HepG2 (cell line): Measurements from ENCODE around the gene KCNIP4. TPM values are rescaled to one million over a fixed set of nuclear protein-coding genes. Genes with fewer than 3 reads are reported as not detected.

ENCODE experiments used
- ATAC-seq: fragments of 200-7000 bp; cut with Tn5 transposase; 3 replicates; pipeline ENCODE4 v1.9.1; 2020; ENCODE audit warnings: mild to moderate bottlenecking, moderate library complexity
- BruUV-seq: library from RNA; stranded (reverse); fragments of 400-500 nt; replicated peaks from 2 replicates; lab custom pipeline; 2021; lab: Mats Ljungman, UMichigan
- CTCF ChIA-PET: fragments of 300-600 bp; formaldehyde crosslinking; extraction: SDS; loops from one replicate; lab custom pipeline; 2021; ENCODE audit warnings: low total read pairs, inconsistent platforms, low intra/inter-chr PET ratio; lab: Yijun Ruan, JAX
- POLR2A ChIA-PET: fragments of 350-600 bp; sonication (Branson Sonifier 250); formaldehyde crosslinking; loops from one replicate; lab custom pipeline; 2020; ENCODE audit warnings: antibody characterized with exemption, inconsistent platforms; lab: Yijun Ruan, JAX
- DNase-seq: peaks from one replicate; pipeline ENCODE4 v3.0.0-alpha.2; 2015; ENCODE audit warnings: low spot score
- FAIRE-seq: peaks from 3 replicates; lab custom pipeline; 2011; peaks lifted over from hg19 to GRCh38; lab: Jason Lieb, UNC
- H2AFZ ChIP-seq: one replicate; pipeline ENCODE4 v1.6.1; 2011; ENCODE audit warnings: low read length, inconsistent platforms
- H3K27ac ChIP-seq: fragments of 300-600 bp; 3 replicates; pipeline ENCODE4 v1.8.0; 2011; ENCODE audit warnings: mixed run types, mild to moderate bottlenecking, mixed read lengths, low read length, inconsistent platforms; ENCODE audit not compliant: insufficient read depth; ENCODE audit errors: extremely low read length
- H3K27me3 ChIP-seq, 2 experiments: fragments of 200-600 bp in 1 of 2; 2 replicates in 1 of 2; 3 replicates in 1 of 2; pipeline versions ENCODE4 v1.6.0 to v1.8.0; 2011; ENCODE audit warnings: low read length in 2 of 2, mild to moderate bottlenecking in 2 of 2, moderate library complexity in 2 of 2, inconsistent platforms in 1 of 2; ENCODE audit not compliant: insufficient read depth in 2 of 2, control insufficient read depth in 1 of 2
- H3K36me3 ChIP-seq, 2 experiments: fragments of 200-600 bp in 1 of 2; replicated peaks in 1 of 2; 2 replicates in 1 of 2; 3 replicates in 1 of 2; pipeline versions ENCODE4 v1.5.1 to v1.8.0; 2011; ENCODE audit warnings: low read length in 2 of 2, inconsistent platforms in 1 of 2; ENCODE audit not compliant: insufficient read depth in 2 of 2, control insufficient read depth in 1 of 2
- H3K4me1 ChIP-seq: 2 replicates; pipeline ENCODE4 v1.5.1; 2012; ENCODE audit warnings: low read length, inconsistent platforms; ENCODE audit not compliant: insufficient read depth
- H3K4me2 ChIP-seq: 2 replicates; pipeline ENCODE4 v1.6.0; 2011; ENCODE audit warnings: low read depth, low read length, inconsistent platforms
- H3K4me3 ChIP-seq, 3 experiments: fragments of 200-600 bp in 1 of 3; sonication (generic), shearing (Covaris generic) in 1 of 3; replicated peaks in 1 of 3; 2 replicates each; pipeline ENCODE4 v1.5.1; 2011 to 2016; ENCODE audit warnings: low read length in 3 of 3, inconsistent platforms in 2 of 3, low read depth in 2 of 3, mild to moderate bottlenecking in 2 of 3, control low read depth in 1 of 3, mixed read lengths in 1 of 3; ENCODE audit not compliant: insufficient read depth in 1 of 3
- H3K79me2 ChIP-seq: one replicate; pipeline ENCODE4 v1.6.1; 2011; ENCODE audit warnings: low read length, inconsistent platforms; ENCODE audit not compliant: insufficient read depth
- H3K9ac ChIP-seq: 2 replicates; pipeline ENCODE4 v1.6.0; 2011; ENCODE audit warnings: mild to moderate bottlenecking, low read depth, low read length, inconsistent platforms; ENCODE audit not compliant: insufficient read depth
- H3K9me3 ChIP-seq: 2 replicates; pipeline ENCODE4 v1.5.1; 2012; ENCODE audit warnings: mild to moderate bottlenecking, low read length
- H4K20me1 ChIP-seq: 2 replicates; pipeline ENCODE4 v1.6.0; 2011; ENCODE audit warnings: inconsistent platforms, mild to moderate bottlenecking, low read length, moderate library complexity; ENCODE audit not compliant: insufficient read depth
- ARID3A ChIP-seq: IDR thresholded peaks from 2 replicates; pipeline ENCODE4 v1.6.1; 2012; ENCODE audit warnings: low read depth, low read length, improper control_type of control experiment
- CTCF ChIP-seq: sonication (generic); formaldehyde crosslinking; IDR thresholded peaks from 2 replicates; pipeline ENCODE4 v1.5.0; 2020; ENCODE audit warnings: mild to moderate bottlenecking, missing genetic modification reagents, moderate library complexity
- ELK4 ChIP-seq: sonication (generic); formaldehyde crosslinking; IDR thresholded peaks from 2 replicates; pipeline ENCODE4 v1.9.0; 2021; ENCODE audit warnings: missing genetic modification reagents, borderline replicate concordance
- ETV5 ChIP-seq: IDR thresholded peaks from 2 replicates; pipeline ENCODE4 v1.6.1; 2018; ENCODE audit warnings: missing biosample characterization, missing genetic modification reagents, inconsistent platforms, borderline replicate concordance
- HNF4A ChIP-seq: sonication (generic); formaldehyde crosslinking; IDR thresholded peaks from 2 replicates; pipeline ENCODE4 v1.4.0; 2020; ENCODE audit warnings: missing genetic modification reagents
- MIXL1 ChIP-seq: IDR thresholded peaks from 2 replicates; pipeline ENCODE4 v1.6.1; 2016
- PHB2 ChIP-seq: fragments of 450-650 bp; IDR thresholded peaks from 2 replicates; pipeline ENCODE4 v1.6.1; 2018; ENCODE audit not compliant: partially characterized antibody
- PTBP1 ChIP-seq: fragments of 200-400 bp; formaldehyde crosslinking; IDR thresholded peaks from 2 replicates; pipeline ENCODE4 v1.6.1; 2018; ENCODE audit warnings: low read length, low read depth; ENCODE audit not compliant: poor library complexity, severe bottlenecking
- SKIL ChIP-seq: sonication (generic); formaldehyde crosslinking; IDR thresholded peaks from 2 replicates; pipeline ENCODE4 v1.8.0; 2022; ENCODE audit warnings: missing genetic modification reagents, mild to moderate bottlenecking, moderate library complexity, borderline replicate concordance
- SMAD3 ChIP-seq: sonication (generic); formaldehyde crosslinking; IDR thresholded peaks from 2 replicates; pipeline ENCODE4 v1.4.0; 2020; ENCODE audit warnings: missing genetic modification reagents
- SMC3 ChIP-seq: IDR thresholded peaks from 2 replicates; pipeline ENCODE4 v1.6.1; 2011; ENCODE audit warnings: low read length, improper control_type of control experiment
- SRSF1 ChIP-seq: fragments of 200-400 bp; formaldehyde crosslinking; optimal IDR thresholded peaks from 2 replicates; pipeline ENCODE3; 2017; ENCODE audit warnings: mild to moderate bottlenecking, low read depth, low read length, moderate library complexity
- SYNCRIP ChIP-seq: fragments of 200-400 bp; formaldehyde crosslinking; IDR thresholded peaks from 2 replicates; pipeline ENCODE4 v1.6.1; 2018; ENCODE audit warnings: mild to moderate bottlenecking, low read depth, low read length; ENCODE audit not compliant: insufficient read depth
- TEAD3 ChIP-seq: optimal IDR thresholded peaks from 2 replicates; pipeline ENCODE3; 2016; ENCODE audit warnings: borderline replicate concordance
- TSC22D2 ChIP-seq: sonication (generic); formaldehyde crosslinking; IDR thresholded peaks from 2 replicates; pipeline ENCODE4 v1.5.1; 2020; ENCODE audit warnings: missing genetic modification reagents, mild to moderate bottlenecking, borderline replicate concordance
- ZC3H4 ChIP-seq: sonication (generic); formaldehyde crosslinking; IDR thresholded peaks from 2 replicates; pipeline ENCODE4 v1.4.0; 2020; ENCODE audit warnings: missing genetic modification reagents, borderline replicate concordance
- ZFP90 ChIP-seq: sonication (generic); formaldehyde crosslinking; IDR thresholded peaks from 2 replicates; pipeline ENCODE4 v1.8.0; 2022; ENCODE audit warnings: missing genetic modification reagents, mild to moderate bottlenecking, inconsistent platforms, borderline replicate concordance
- WGBS: methylation state at CpG from one replicate; pipeline ENCODE4 v1.1.6; 2017; ENCODE audit warnings: low lambda C conversion rate; 5-methylcytosine and 5-hydroxymethylcytosine counted together
- in situ Hi-C: cut with HindIII; loops from 2 replicates; pipeline ENCODE4 v1.10.0; 2017; ENCODE audit warnings: low pct_unique_long_range_greater_than_20kb; ENCODE audit not compliant: extremely low pct_ligation_motif_present
- intact Hi-C: fragments of 100-400 bp; cut with micrococcal nuclease; formaldehyde crosslinking; loops from one replicate; pipeline ENCODE4 v1.10.0; 2022; ENCODE audit not compliant: unreplicated experiment
- polyA plus RNA-seq, 8 experiments: library from polyadenylated mRNA; depleted of rRNA in 3 of 8; stranded (reverse) in 7 of 8; unstranded in 1 of 8; fragments of >200 nt; fragmentation: Illumina TruSeq in 4 of 8; extraction: Trizol in 4 of 8; gene quantifications; 2 replicates each; pipeline versions ENCODE4 v1.2.1 to v1.2.3, GENCODE V29; 2011 to 2016; ENCODE audit warnings: low read depth in 4 of 8, missing spikeins in 1 of 8, mixed read lengths in 1 of 8; ENCODE audit not compliant: insufficient read depth in 1 of 8
- total RNA-seq, 5 experiments: library from RNA; depleted of rRNA; stranded (reverse); fragments of >200 nt; fragmentation: Illumina TruSeq; extraction: Trizol; gene quantifications; 2 replicates each; pipeline ENCODE4 v1.2.3, GENCODE V29; 2016; ENCODE audit warnings: low read depth in 1 of 5

Gene KCNIP4
- total and polyA plus RNA-seq, 2 of the 13 experiments (the other 11 are each of a cell fraction or from before 2014, with no cell fraction given) = 0.09 TPM; not detected in 1

- ChIA-PET CTCF (interaction anchor here (0.9 kb wide), 1 partner anchor 254 kb away, joined by 3 read pairs; no protein-coding TSS in a partner anchor), POLR2A (no interaction called here)
- Histone ChIP-seq H3K4me2 (no peak overlapping the region), H3K9me3 (no peaks in the 10 kb centered on the region), H4K20me1 (no peaks in the 10 kb centered on the region), H3K79me2 (no peaks in the 10 kb centered on the region), H3K9ac (no peak overlapping the region), H3K36me3 (no peaks in the 10 kb centered on the region), H3K4me3 (no peak overlapping the region), H3K27me3 (no peaks in the 10 kb centered on the region), H2AFZ (no peak overlapping the region), H3K27ac (no peak overlapping the region), H3K4me1 (no peaks in the 10 kb centered on the region)
- 3% methylated on average over 8 of the region's 8 CpGs for WGBS
- in situ Hi-C loops = loop anchor here (5.0 to 25.0 kb wide), 2 partner anchors 254 to 1004 kb away; no protein-coding TSS in a partner anchor
- ATAC-seq (peak; percentile 85), DNase-seq (peak; percentile 25), FAIRE-seq (peak; percentile 39)
- intact Hi-C loops = loop anchor here (10.0 kb wide), 1 partner anchor 581 kb away; no protein-coding TSS in a partner anchor
- no TSS peak for BruUV-seq
- TF ChIP-seq SRSF1 (no peak), ARID3A (peak; percentile 48; the same call in 1 of the 2 replicates), HNF4A (no peak), TSC22D2 (no peak), SMC3 (peak; percentile 57; the same call in 1 of the 2 replicates), ETV5 (CRISPR knock-in tag) (no peak), ZFP90 (CRISPR knock-in tag) (no peak), CTCF (CRISPR knock-in tag) (peak; percentile 78), SKIL (CRISPR knock-in tag) (no peak), TEAD3 (CRISPR knock-in tag) (peak; percentile 67), PTBP1 (no peak), ZC3H4 (CRISPR knock-in tag) (no peak), PHB2 (no peak), SYNCRIP (no peak), SMAD3 (CRISPR knock-in tag) (no peak), ELK4 (no peak), MIXL1 (CRISPR knock-in tag) (0 out of 2 replicates have a peak, but pooled peaks have one; percentile 36)
These were observed 182.7 kb downstream of the KCNIP4 start for GRCh38 chr4:21765810-21766407.
